HG02571 (cell line): ENCODE measurements around the gene MALSU1.

ENCODE experiments used
- ATAC-seq: cut with Tn5 transposase; IDR thresholded peaks from one replicate; pipeline ENCODE4 v1.9.1; 2021; ENCODE audit warnings: mild to moderate bottlenecking, moderate library complexity; ENCODE audit not compliant: unreplicated experiment

MALSU1 gene

DNA sequence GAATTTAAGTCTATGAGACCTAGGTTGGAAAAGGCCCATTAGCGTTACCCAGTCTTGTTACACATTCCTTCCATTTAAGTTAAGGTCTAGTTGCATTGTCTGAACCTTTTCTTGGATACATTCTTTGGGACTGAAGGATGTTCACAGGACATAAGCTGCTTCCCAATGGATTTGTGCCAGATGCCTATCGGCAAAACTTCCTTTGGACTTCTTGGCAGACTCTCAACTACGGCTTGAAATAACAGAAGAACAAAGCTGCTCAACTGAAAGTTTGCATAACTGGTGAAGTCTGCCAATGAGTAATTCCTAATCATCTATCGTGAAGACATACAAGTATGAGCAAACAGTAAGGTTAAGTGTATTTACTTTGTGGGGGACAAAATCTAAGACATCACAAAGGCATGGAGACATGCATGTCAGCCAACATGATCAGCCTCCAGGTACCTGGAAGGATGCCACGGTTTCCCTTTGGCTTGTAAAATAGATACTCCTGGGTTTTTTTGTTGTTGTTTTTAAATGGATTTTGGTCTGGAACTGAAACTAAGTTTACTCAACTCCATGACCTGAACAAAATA lies 35.4 kb downstream of the MALSU1 start:
- no peak for ATAC-seq

DNA sequence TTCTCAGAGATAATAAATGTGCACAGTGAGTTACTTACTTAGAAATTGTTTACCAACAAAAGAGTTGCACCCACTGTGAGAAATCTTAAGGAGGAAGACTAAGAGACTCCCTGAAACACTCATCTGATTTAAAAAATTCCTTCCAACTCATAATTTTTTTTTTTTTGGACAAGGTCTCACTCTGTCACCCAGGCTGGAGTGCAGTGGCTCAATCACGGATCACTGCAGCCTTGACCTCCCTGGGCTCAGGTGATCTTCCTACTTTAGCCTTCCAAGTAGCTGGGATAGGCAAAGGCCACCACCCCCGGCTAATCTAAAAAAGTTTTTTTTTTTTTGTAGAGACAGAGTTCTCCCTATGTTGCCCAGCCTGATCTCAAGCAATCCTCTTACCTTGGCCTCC lies 36.0 kb downstream of the MALSU1 start:
- ATAC-seq: no peak

GRCh38 chr7:23335621-23336020 lies 36.5 kb downstream of the MALSU1 start:
- ATAC-seq: no peak

DNA sequence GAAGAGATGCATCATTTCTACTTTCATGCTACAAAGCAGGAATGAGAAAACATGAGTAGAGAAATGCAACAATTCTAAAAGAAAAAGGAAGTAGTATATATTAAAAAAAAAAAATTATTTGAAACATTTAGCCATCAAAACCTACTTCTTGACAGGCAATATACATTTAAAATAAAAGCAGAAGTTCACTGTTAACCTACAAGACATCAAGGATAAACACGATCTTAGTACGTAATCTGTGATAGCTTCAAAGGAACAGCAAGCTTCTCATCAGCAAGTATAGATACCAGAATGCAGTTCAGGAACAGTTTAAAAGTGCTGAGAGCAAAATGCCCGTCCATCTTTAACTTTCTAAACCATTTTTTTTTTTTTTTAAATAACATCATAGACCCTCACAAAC lies 36.9 kb downstream of the MALSU1 start:
- no peak for ATAC-seq

- ATAC-seq: no peak
These were observed 37.7 kb downstream of the MALSU1 start for GRCh38 chr7:23336799-23337283.

DNA sequence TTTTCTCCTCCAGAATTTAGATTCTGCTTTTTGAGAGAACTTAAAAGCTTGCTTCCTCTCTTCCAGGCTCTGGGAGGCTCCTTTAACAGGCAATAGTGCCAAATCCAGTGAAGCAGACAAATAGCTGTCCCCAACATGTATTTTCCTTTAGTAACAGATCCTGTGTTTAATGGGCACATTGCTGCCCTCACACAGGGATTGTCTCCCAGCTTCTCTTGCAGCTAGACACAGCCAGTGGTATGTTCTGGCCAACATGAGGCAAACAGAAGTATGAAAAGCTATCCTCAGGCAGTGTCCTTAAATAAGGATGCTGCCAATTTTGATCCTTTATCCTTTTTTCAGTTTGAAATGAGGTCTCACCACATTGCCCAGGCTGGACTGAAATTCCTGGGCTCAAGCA lies 38.2 kb downstream of the MALSU1 start:
- ATAC-seq: no peak

- ATAC-seq: no peak
These were observed 39.3 kb downstream of the MALSU1 start for GRCh38 chr7:23338439-23338838.

GRCh38 chr7:23338863-23339262 lies 39.7 kb downstream of the MALSU1 start:
- no peak for ATAC-seq

GRCh38 chr7:23341846-23342598 lies 42.9 kb downstream of the MALSU1 start:
- ATAC-seq: no peak

- no peak for ATAC-seq
These were observed 44.0 kb downstream of the MALSU1 start for GRCh38 chr7:23343102-23343501.

DNA sequence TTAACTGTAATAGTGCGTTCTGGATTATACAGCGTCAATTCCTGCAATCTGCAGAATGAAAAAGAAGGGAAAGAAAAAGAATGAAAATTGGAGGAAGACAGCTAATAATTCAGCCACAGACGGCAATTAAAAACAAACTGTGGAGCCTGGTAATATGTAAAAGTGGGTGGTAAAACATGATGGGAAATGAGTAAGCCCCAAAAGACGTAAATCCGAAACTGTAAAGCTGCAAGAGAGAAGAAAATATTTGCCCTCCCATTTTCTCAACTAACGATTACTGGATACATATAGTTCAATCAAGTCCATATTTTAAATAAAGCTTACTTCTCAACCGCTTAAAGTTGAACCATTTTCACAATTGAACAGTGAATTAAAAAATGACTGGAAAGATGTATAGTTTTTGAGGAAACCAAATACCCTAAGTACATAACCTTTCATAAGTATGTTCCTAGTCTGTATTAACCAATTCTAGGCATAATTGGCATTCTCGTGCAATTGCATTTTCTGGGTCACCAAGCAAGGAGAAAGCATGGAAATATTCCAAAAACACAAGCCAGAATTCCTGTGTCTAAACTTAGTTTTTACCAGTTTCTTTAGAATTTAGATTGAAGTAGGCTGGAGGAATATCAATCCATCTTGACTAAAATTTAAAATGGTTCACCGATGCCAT lies 44.8 kb downstream of the MALSU1 start:
- no peak for ATAC-seq

DNA sequence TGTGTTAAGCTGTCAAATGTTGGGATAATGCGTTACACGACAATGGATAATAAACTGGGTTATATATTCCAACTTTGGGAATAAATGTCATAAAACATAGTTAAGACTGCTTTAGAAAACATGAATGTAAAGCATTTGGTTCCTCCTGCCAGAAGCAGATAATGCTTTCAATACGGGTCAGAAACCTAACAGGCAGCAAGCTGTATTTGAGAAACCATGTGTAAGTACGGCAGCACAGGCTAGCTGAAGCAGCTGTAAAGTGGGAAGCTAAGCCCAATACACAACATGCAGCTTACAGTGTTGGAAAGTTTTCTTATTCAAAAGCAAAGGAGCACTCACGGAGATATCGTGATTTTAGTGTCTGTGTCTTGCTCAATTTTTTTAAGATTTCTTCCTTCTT lies 46.5 kb downstream of the MALSU1 start:
- no peak for ATAC-seq

DNA sequence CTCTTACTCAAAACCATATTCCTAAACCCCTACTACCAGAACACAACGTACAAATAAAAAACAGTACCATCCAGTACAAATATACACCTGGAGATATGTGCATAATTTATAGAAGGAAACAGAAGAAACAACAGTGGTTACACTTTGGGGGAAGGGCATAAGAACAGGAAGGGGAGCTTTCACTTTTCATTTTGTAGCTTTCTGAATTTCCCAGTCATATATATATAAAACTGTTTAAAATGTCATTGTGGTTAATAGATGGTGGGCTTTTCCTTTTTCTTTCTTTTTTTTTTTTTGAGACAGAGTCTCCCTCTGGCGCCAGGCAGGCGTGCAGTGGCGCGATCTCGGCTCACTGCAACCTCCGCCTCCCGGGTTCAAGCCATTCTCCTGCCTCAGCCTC lies 47.2 kb downstream of the MALSU1 start:
- no peak for ATAC-seq

GRCh38 chr7:23347033-23347681 lies 48.0 kb downstream of the MALSU1 start:
- ATAC-seq: no peak

DNA sequence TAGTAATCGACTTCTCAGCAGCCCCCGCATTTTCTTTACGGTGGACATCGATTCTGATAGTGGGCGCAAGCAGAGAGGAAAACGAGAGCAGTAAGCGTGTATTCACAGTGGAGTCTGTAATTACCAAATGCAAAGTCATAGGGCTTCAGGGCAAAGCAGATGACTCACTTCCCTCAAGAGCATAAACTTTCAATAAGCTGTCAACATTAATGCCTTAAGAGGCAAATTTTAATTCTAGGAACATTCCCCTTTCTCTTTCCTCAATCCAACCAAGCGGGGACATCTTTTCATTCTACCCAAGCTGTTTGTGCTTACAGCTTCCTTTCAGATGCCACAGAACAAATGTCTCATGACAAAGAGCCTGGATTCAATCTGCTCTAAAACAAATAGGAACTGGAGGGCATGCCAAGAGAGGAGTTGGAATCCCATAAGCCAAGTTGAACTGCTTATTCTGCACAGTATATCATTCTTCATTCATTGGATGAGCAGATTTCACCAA lies 48.6 kb downstream of the MALSU1 start:
- ATAC-seq: no peak

DNA sequence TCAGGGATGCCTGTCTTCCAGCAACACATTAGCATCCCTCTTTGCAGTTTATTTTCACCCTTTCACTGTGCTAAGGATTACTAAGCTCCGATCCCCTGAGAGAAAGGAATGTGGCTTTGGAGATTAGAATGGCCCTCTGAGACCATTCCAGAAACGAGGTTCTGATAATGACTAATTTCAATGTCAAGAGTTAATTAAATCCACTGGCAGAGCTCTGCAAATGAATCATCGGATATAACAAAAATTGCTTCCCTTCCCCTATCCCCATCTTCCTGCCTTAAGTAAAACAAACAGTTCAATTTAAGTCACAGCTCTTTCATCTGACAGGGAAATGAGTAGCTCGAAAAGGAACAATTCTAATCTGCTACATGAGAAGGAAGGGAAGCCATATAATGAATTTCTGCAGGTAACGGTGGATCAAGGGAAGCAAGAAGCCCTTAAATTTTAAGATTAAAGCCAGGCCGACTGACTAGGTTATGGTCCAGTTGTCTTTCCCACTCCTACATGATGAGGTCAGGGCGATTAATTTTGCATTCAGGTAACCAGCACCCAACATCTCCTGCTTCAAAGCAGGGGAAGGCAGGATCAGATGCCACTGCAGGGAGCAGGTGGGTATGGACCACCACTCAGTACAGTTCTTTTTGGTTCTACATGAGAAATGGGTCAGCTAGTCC lies 50.5 kb downstream of the MALSU1 start:
- no peak for ATAC-seq

DNA sequence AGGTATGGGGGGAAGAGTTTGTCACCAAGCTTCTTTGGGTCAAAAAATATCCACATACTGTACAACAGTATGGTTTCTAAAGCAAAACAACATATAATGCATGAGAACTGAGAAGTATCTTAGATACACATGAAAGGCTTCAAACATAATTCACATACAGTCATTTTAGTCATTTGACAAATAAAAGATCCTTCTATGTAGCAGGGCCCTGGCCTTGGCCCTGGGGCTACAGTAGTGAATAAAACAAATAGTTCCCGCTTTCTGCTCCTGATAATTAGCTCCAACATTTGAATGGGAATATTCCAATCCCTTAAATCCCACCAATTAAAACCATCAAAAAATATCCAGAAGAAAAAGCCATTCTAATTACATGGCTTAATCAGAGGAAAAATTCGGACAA lies 51.3 kb downstream of the MALSU1 start:
- no peak for ATAC-seq

- no peak for ATAC-seq
These were observed 54.0 kb downstream of the MALSU1 start for GRCh38 chr7:23353172-23353571.

GRCh38 chr7:23356168-23356567 lies 57.0 kb downstream of the MALSU1 start:
- no peak for ATAC-seq

DNA sequence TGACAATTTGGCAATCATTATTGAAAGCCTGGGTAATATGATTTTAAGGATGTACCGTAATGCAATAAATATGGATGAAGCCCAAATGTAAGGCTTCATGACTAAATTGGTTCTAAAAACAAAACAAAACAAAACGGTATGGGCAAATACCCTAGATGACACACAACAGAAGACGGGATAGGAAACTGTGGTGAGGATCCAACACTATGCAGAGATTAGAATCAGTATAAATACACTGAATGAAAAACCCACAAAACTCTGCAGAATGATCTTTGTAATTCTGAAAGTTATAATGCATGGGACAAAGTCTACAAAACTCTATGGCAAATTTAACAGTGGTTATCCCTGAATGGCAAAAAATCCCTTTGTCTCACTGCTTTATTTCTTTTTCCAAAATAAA lies 57.6 kb downstream of the MALSU1 start:
- no peak for ATAC-seq
